Endothelial cell (in vitro differentiated cells): ENCODE measurements around the gene CUX1. TPM values are rescaled to one million over a fixed set of nuclear protein-coding genes. Genes with fewer than 3 reads are reported as not detected.
"Not testable (repeated sequence)": the region's sequence is repeated elsewhere in the genome, so short reads cannot be mapped to it uniquely, and the experiment has no call there.

Experiments used
- DNase-seq: peaks from one replicate; pipeline ENCODE4 v3.0.0; 2021; ENCODE audit warnings: low spot score
- H3K27ac Mint-ChIP-seq: one replicate; pipeline ENCODE4 v1.8.0; 2021; ENCODE audit warnings: mixed read lengths, inconsistent platforms; ENCODE audit not compliant: unreplicated experiment
- H3K27me3 Mint-ChIP-seq: one replicate; pipeline ENCODE4 v1.8.0; 2021; ENCODE audit warnings: mild to moderate bottlenecking, moderate library complexity, mixed read lengths, inconsistent platforms; ENCODE audit not compliant: unreplicated experiment
- H3K36me3 Mint-ChIP-seq: one replicate; pipeline ENCODE4 v1.8.0; 2021; ENCODE audit warnings: mild to moderate bottlenecking, low read depth, mixed read lengths, inconsistent platforms; ENCODE audit not compliant: unreplicated experiment
- H3K4me1 Mint-ChIP-seq: one replicate; pipeline ENCODE4 v1.8.0; 2021; ENCODE audit warnings: mild to moderate bottlenecking, mixed read lengths, inconsistent platforms; ENCODE audit not compliant: unreplicated experiment
- H3K4me3 Mint-ChIP-seq: one replicate; pipeline ENCODE4 v1.8.0; 2021; ENCODE audit warnings: mild to moderate bottlenecking, mixed read lengths, inconsistent platforms; ENCODE audit not compliant: unreplicated experiment
- H3K9me3 Mint-ChIP-seq: one replicate; pipeline ENCODE4 v1.8.0; 2021; ENCODE audit warnings: mixed read lengths, inconsistent platforms; ENCODE audit not compliant: unreplicated experiment
- CTCF ChIP-seq: fragments of 200-600 bp; sonication (generic); IDR thresholded peaks from one replicate; pipeline ENCODE4 v1.5.0; 2021; ENCODE audit warnings: antibody characterized with exemption; ENCODE audit not compliant: unreplicated experiment
- total RNA-seq: library from RNA; stranded (reverse); fragmentation: NEBNext Ultra II Directional; extraction: Animal tissue kit (Norgen Biotek cat#: 25700); gene quantifications from one replicate; pipeline ENCODE4 v1.2.1, GENCODE V29; 2021; ENCODE audit not compliant: unreplicated experiment

Gene CUX1
- total RNA-seq, 1 donor from 2014 or later = 43.7 TPM

GRCh38 chr7:101867265-101867664 is 49.8 kb downstream of the CUX1 start:
- H3K4me1 Mint-ChIP-seq = peaks cover 18% of the 10 kb centered on the region
- no peaks in the 10 kb centered on the region for H3K9me3 Mint-ChIP-seq
- TF ChIP-seq CTCF = no peak
- DNase-seq = no peak
- H3K27me3 Mint-ChIP-seq = peaks cover 6% of the 10 kb centered on the region
- no peak overlapping the region for H3K4me3 Mint-ChIP-seq
- no peak overlapping the region for H3K27ac Mint-ChIP-seq
- H3K36me3 Mint-ChIP-seq = no peaks in the 10 kb centered on the region

- not testable (repeated sequence) for H3K4me3 Mint-ChIP-seq, H3K27ac Mint-ChIP-seq, DNase-seq, H3K36me3 Mint-ChIP-seq, H3K9me3 Mint-ChIP-seq, H3K27me3 Mint-ChIP-seq
- peaks cover 18% of the 10 kb centered on the region for H3K4me1 Mint-ChIP-seq
Measured at GRCh38 chr7:101867681-101868080, 50.3 kb downstream of the CUX1 start.

- H3K4me3 Mint-ChIP-seq = no peak overlapping the region
- no peak for DNase-seq
- H3K27me3 Mint-ChIP-seq = peaks cover 6% of the 10 kb centered on the region
- no peak overlapping the region for H3K27ac Mint-ChIP-seq
- H3K4me1 Mint-ChIP-seq = peaks cover 18% of the 10 kb centered on the region
- H3K36me3 Mint-ChIP-seq = no peaks in the 10 kb centered on the region
- no peak for TF ChIP-seq CTCF
- H3K9me3 Mint-ChIP-seq = no peaks in the 10 kb centered on the region
Measured at GRCh38 chr7:101868191-101868950, 50.9 kb downstream of the CUX1 start.

- no peak overlapping the region for H3K27ac Mint-ChIP-seq
Measured at GRCh38 chr7:101869026-101869900, 51.8 kb downstream of the CUX1 start.

GRCh38 chr7:101869901-101870290 is 52.5 kb downstream of the CUX1 start:
- H3K9me3 Mint-ChIP-seq = no peaks in the 10 kb centered on the region
- no peak for TF ChIP-seq CTCF
- H3K27ac Mint-ChIP-seq = no peak overlapping the region
- H3K4me1 Mint-ChIP-seq = peaks cover 31% of the 10 kb centered on the region
- H3K27me3 Mint-ChIP-seq = peaks cover 6% of the 10 kb centered on the region
- no peak overlapping the region for H3K4me3 Mint-ChIP-seq
- DNase-seq = no peak
- no peaks in the 10 kb centered on the region for H3K36me3 Mint-ChIP-seq

More at GRCh38 chr7:101869026-101869900, 51.8 kb downstream of the CUX1 start:
- H3K4me3 Mint-ChIP-seq = no peak overlapping the region
- H3K36me3 Mint-ChIP-seq = no peaks in the 10 kb centered on the region
- peak; percentile 21 for DNase-seq
- no peak for TF ChIP-seq CTCF
- H3K27me3 Mint-ChIP-seq = peaks cover 6% of the 10 kb centered on the region
- peaks cover 25% of the 10 kb centered on the region for H3K4me1 Mint-ChIP-seq
- no peaks in the 10 kb centered on the region for H3K9me3 Mint-ChIP-seq
